Measurements from ENCODE around the gene CIDEB.

CIDEB gene

GRCh38 chr14:24311837-24312615 is 4.2 kb upstream of the CIDEB start:
- peak; percentile 12 for DNase-seq

GRCh38 chr14:24310646-24311604 is 3.1 kb upstream of the CIDEB start, which contains the start of gene LTB4R:
TSS of gene LTB4R (plus strand) at chr14:24311502. CDS start at chr14:24315652, 4,150 bp downstream.
- peak; percentile 62 for DNase-seq

GRCh38 chr14:24310265-24310645 is 2.5 kb upstream of the CIDEB start:
- DNase-seq = no peak

- DNase-seq = no peak
Observed at GRCh38 chr14:24309538-24310264, 1.9 kb upstream of the CIDEB start, which contains the start of gene LTB4R2. TSS of gene LTB4R2 (plus strand) at chr14:24310140. CDS start at chr14:24310665, 525 bp downstream.

DNA sequence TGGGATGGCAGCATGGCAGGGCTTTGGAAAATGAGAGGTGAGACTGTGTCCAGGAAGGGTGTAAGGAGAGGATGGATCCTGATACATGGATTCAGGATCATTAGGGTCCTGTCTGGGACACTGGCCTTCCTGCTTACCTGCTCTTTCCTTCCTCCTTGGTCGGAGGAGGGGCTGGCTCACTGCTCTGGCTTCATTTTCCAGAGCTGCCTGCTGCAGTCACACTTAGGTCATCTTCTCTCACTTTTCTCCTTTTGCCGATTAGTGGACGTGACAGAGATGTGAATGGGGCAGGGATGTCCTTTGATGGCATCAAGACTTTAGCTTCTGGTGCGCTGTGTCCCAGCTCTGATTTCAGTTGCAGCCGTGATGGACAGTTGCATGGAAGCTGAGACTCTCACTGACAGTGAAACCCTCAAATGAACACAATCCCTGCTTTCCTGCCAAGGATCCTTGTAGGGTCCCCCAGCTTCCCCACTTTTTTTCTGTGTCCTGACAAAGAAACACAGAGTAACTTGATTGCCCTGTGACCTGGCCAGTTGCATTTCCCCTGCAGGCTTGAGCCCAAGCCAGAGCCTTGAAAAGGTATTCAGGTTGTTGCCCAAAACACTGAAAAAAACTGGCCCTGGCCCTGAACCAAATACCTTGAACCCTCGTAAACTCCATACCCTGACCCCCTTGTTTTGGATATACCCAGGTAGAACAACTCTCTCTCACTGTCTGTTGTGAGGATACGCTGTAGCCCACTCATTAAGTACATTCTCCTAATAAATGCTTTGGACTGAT is 756 bp upstream of the CIDEB start:
- no peak for DNase-seq

GRCh38 chr14:24307156-24307574 is 612 bp downstream of the CIDEB start:
- no peak for DNase-seq

DNA sequence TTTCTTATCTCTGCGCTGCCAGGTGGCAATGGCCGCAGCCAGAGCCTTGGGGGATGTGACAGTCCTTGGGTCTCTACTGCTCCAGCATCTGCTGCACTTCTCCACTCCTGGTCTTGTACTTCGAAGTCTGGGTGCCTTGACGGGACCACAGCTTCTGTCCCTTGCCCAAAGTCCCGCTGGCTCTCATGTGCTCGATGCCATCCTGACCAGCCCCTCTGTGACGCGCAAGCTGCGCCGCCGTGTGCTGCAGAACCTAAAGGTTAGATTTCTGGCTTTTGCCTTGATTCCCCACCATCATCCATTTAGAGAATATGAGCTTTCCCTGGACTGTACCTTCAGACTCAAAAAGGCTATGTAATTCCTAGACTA is 3.8 kb downstream of the CIDEB start:
- DNase-seq = no peak

DNA sequence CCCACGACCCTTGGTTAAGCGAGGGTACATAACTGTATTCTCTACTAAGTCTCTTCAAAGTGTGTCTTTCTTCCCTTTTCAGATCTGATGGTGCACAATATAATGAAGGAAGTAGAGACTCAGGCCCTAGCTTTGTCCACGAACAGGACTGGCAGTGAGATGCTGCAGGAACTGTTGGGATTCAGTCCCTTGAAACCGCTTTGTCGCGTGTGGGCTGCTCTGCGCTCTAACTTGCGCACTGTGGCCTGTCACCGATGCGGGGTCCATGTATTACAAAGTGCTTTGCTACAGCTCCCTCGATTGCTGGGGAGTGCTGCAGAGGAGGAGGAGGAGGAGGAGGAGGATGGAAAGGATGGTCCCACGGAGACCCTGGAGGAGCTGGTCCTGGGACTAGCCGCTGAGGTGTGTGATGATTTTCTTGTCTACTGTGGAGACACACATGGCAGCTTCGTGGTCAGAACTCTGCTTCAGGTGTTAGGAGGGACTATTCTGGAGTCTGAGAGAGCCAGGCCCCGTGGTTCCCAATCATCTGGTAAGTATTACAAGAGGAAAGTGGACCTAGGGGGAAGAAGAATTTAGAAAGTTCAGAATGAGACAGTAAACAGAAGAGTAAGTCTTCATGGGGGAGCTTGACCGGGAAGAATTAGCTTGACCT is 7.3 kb downstream of the CIDEB start:
- DNase-seq = no peak

DNA sequence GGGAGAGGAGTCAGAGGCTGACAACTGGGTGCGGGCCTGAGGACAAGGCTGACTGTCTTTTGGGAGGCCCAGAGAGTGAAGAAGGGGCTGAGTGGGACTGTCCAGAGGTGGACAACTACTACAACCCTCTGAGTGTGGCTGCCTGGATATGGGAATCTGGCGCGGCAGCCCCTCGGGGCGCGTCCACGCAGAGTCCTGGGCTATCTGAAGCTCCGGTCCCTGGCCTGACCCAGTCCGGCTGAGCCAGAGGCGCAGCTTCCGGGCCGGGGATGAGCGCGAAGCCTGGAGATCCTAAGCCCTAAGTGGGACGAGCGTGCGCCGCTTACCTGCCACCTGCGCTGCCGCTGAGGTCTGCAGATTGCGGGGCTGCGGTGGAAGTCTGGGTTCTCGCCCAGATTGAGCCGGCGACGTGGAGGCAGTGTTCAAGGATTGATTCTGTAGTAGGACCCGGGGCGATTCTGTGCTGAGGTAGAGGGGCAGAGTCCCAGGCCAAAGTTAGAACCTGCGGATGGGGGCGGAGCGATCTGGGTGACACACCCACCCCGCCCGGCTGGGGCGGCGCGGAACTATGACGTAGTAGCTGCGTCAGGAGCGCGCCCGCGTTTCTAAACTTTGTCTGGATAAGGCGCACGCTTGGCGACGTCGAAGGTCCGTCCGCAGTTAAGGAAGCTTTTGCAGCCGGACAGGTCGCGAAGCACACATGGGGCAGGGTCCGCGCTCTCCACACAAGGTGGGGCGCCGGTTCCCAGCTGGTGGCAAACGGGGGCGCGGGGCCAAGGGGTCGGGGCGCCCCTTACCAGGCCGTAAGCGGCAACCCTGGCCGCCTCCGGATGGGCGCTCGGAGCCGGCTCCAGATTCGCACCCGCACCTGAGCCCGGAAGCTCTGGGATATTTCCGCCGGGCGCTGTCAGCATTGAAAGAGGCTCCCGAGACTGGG is 8.3 kb downstream of the CIDEB start, which contains the start of the genes DHRS1 and NOP9:
Gene DHRS1 (minus strand): TSS at position 526 of the 937 bp plus-strand sequence. CDS start 674 bp downstream, outside the sequence.
Gene NOP9 (plus strand): TSS at position 596 of the 937 bp plus-strand sequence. CDS start 105 bp downstream, at position 701.
- peak; percentile 92 for DNase-seq

DNA sequence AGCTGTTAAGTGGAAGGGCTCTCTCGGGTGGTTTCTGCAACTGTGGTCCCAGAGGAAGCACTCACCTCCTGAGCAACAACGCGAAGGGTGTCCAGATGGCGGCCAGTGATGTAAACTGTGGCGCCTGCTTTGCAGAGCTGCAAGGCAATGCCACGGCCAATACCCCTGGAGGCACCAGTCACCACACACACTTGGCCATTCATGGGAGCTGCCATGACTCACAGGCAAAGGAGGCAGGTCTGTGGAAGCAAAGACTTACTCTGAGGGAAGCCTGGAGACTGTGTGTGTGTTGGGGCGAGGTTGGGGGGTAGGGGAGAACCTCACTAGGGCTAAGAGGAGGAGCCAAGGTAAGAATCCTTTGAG is 8.9 kb downstream of the CIDEB start:
- DNase-seq = no peak

DNA sequence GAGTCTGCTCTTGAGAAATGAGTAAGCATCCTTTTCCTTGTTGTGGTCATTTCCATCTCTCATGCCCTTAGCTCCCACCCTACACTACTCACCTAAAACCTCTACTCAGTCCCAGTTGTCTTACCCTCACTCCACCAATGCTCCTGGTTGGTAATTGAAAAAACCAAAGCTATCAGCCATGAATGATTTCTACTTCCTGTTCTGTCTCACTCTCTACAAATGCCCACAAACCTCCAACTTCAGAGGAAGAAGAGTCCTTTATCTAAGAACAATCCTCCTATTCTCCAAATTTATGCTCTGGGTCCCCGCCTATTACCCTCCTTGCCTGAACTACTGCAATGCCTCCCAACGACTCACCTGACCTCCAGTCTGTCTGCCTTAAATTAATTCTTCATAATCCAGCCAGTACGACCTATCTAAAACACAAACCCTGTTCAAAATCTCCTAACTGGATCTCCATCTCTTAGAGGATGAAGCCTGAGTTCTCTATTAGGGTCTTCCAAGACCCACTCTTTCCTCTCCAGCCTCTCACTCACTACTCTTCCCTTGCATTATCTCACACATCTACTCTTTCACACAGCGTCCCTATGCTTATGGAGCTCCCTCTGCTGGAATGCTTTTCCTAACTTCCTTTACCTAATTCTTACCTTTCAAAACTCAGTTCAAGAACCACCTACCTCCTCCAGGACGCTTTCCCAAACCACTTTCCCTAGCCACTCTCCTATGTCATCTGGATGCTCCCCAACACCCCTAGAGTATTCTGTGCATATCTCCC is 10.4 kb downstream of the CIDEB start:
- DNase-seq = no peak

- DNase-seq = peak; percentile 37
Observed at GRCh38 chr14:24296341-24297157, 11.2 kb downstream of the CIDEB start.

DNA sequence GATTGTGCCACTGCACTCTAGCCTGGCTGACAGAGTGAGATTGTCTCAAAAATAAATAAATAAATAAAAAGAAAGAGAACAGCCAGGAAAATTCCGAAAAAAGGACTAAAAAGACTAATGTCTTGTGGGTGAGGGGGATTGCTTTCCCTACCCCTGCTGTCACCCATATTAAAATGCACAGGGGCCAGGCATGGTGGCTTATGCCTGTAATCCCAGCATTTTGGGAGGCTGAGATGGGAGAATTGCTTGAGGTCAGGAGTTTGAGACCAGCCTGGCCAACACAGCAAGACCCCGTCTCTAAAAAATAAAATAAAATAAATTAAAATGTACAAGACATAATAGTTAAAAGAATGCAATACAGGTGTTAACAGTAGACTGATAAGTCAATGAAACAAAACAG is 14.3 kb downstream of the CIDEB start:
- DNase-seq = no peak

DNA sequence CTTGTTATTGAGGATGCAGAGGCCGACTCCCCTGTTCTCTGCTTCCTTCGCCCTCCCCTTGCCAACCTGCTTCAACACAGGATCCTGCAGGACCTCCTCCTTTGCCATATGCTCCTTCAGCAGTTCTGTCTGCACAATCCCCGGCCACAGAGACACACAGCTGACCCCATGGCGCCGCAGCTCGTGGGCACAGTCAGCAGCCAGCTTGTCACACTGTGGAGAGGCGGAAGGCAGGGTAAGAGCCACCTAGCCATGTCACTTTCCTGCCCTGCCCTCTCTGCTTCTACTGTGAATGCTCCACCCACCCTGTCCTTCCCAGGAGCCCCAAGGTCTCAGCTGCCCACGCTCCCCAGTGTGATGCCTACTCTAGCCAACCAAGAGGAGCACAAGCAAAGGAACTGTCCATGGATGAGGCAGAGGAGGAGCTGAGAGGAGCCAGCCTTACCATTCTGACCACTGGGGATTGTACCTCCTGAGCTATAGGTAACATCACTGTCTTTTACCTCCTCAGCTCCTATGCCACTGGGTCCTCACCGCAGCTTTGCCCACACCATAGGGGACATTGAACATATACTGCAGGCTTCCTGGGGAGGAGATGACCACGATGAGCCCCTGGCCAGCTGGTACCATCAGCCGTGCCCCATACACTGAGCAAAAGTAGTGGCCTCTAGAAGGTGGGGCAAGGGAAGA is 15.5 kb downstream of the CIDEB start:
- no peak for DNase-seq

DNA sequence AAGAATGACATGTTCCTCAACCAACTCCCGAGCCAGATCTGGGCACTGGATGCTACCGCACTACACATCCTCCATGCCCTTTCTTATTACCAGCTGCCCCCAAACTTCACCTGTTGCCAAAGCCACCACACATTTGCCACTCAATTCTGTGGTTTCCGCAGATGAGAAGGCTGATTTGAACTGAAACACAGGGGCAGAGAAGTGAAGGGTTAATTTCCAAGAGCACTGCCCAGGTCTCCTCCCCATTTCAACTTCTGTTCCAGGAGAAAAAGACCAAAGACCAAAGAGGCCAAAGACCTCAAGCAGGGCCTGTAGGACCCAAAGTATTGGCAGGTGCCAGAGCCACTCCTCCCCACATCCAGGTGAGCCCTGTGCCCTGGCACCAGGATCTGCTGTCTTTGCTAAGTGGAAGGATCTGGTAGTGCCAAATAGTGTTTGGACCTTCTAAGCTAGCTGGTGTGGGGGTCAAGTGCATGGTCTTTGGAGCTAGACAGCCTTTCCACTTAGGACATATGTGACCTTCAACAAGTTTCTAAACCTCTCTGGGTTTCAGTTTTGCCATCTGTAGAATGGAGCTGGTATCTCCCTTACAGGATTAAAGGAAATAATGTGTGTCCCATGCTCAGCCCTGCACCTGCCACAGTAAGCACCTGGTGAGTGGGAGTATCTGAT is 16.2 kb downstream of the CIDEB start:
- no peak for DNase-seq

DNA sequence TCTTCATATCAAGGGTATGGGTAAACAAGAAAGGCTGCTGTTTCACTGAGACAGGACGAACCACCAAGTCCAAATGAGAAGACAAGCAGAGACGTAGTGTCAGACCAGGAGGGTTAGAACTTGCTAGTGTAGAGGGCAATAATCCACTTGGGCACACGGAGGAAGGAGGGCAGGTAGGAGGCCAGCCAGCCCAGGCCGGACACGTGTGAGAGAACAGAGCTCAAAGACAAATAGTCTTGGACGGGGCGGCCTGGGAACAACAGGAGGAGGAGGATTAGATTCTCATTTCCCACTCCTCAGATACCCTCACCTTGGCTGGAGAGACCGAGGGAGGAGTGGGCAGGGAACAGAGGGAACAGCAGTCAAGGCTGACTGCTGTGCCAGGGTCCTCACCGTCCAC is 17.0 kb downstream of the CIDEB start:
- no peak for DNase-seq

- DNase-seq = no peak
Observed at GRCh38 chr14:24289649-24290280, 18.0 kb downstream of the CIDEB start.

Data from midbrain (tissue), 1 donor.